HG03139 (cell line): ENCODE data around the gene PTPN20.
"Not testable (repeated sequence)": the region's sequence is repeated elsewhere in the genome, so short reads cannot be mapped to it uniquely, and the experiment has no call there.

Source experiments
- ATAC-seq: cut with Tn5 transposase; IDR thresholded peaks from one replicate; pipeline ENCODE4 v1.9.1; 2021; ENCODE audit not compliant: unreplicated experiment

Gene PTPN20

DNA sequence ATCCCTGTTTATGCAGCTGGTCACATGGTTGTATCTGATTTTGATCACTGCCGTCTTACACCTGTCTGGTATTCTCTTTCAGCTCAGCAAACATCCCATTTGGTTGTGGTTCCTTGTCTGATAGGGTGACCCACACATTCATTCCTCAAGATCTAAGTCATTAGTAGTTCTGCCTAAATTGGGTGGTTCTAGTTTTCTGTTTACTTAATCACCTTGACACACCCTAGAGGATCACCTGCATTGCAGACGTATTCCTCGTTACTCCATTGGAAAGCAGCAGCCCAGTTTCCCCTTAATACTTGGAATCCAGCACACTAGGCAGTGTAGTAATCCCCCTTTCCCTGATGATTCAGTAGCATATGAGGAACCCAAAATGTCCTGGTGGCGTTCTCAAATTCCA lies 41.3 kb downstream of the PTPN20 start:
- ATAC-seq = not testable (repeated sequence)

DNA sequence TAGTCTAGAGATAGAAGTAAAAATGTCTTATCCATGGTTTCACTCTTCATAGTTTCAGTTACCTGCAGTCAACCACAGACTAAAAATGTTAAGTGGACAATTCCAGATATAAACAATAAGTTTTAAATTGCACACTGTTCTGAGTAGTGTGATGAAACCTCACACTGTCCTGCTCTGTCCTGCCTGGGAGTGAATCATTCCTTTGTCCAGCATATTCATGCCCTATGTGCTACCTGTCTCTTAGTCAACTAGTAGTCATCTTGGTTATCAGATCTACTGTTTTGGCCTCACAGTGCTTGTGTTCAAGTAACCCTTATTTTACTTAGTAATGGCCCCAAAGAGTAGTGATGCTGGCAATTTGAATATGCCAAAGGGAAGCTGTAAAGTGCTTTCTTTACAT lies 49.5 kb downstream of the PTPN20 start:
- not testable (repeated sequence) for ATAC-seq

DNA sequence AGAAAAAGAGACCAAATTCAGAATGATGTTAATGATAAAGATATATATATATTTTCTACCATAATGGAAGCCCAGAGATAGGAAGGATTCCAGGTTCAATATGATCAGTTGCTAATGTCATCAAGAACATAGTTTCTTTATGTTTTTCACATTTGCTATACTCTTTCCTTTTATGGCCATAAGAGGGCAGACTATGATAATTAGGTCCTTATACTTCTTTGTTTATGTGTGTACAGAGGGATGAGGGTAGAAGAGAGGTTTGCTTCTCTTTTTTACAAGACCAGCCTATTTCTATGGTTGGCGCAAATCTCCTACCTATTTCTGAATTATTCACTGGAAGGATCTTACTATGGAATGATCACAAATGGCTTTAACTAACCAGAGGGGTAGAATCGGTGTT lies 52.1 kb downstream of the PTPN20 start:
- ATAC-seq = not testable (repeated sequence)

DNA sequence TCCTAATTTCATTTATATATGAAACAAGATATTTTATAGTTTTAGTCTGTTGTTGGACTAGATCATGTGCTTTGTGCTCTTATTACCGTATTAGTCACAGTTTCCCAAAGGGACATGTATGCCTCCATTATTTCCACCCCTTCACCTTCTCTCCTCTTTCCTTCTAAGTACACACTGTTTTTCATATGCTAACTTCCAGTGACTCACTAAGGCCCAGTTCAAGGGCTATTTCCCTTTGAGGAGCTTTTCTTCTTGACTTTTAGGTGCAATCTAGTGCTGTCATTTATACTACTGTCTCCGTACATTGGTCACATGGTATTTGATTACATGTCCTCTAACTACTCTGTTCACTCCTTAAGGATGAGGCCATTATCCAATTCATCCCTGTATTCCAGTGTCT lies 55.8 kb downstream of the PTPN20 start:
- not testable (repeated sequence) for ATAC-seq

- not testable (repeated sequence) for ATAC-seq
Observed at GRCh38 chr10:46980223-46980622, 69.0 kb downstream of the PTPN20 start.

GRCh38 chr10:46987233-46987924 lies 76.2 kb downstream of the PTPN20 start:
- ATAC-seq = peak; percentile 76

- no peak for ATAC-seq
Observed at GRCh38 chr10:46992803-46993561, 81.8 kb downstream of the PTPN20 start.

- no peak for ATAC-seq
Observed at GRCh38 chr10:46995234-46995633, 84.0 kb downstream of the PTPN20 start.

DNA sequence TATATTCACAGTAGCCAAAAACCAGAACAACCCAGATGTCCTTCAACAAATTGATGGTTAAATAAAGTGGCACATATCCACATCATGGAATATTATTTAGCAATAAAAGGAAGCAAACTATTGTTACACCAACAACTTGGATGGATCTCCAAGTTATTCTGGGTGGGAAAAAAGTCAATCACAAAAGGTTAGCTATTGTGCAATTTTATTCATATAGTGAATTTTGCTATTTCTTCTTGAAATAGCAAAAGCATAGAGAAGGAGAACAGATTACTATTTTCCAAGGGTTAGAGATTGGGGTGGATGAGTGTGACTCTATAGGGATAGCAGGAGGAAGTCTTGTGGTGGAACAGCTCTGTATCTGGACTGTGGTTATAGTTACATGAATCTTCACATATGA lies 87.0 kb downstream of the PTPN20 start:
- no peak for ATAC-seq

- no peak for ATAC-seq
Observed at GRCh38 chr10:46998595-46998994, 87.4 kb downstream of the PTPN20 start.

- no peak for ATAC-seq
Observed at GRCh38 chr10:46999217-46999616, 88.0 kb downstream of the PTPN20 start.

DNA sequence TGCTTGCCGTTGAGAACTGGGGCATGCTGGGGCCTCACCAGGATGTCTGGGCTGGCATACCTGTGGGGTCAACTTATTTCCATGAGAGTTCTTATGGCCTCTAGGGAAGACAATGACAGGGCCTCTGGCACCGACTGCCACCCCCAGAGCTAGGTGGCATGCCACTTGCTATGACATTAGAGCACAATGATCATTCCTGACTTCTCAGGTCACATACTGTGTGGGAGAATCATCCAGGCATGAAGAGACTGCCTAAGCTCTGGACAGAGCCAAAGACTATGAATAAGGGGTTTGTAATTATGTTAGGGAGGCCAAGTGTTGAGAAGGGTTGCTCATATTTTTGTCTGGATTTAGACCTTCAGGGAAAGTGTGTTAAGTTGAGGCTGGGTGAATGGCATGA lies 97.5 kb downstream of the PTPN20 start:
- no peak for ATAC-seq

- no peak for ATAC-seq
Observed at GRCh38 chr10:47009215-47009838, 98.1 kb downstream of the PTPN20 start.

DNA sequence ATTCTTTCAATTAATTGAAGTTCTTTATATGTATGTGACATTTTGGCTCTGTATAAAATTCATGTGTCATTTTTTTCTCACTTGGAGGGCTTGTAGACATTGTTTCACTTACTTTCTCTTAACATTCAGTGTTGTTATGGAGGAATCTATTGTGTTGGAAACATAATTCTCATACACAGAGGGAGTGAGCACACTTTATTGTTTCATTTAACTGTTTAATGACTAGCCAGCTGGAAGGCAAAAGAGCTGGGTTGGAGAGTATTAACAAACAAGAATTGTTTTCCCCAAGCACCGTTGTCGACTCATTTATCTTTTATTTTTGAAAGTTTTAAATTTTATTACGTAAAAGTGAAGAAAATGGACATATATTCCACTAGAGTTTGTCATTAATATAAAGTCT lies 98.8 kb downstream of the PTPN20 start:
- no peak for ATAC-seq

DNA sequence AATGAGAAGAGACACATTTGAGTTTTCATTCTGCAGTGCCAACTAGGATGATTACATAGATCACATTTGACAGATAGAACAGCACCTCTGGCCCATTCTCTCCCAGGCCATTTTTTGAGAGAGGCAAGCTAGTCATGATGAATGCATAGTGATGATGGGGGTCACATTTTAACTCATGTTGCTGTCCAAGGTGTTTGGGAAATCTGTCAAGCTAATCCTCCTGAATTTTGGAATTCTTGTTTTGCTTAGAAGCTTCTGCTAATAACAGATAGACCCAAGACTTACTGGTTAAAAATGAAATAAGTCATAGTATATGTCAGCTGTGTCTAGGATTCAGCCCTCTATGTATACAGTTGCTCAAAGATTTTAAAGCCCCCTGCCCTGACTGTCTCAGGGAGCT lies 101.0 kb downstream of the PTPN20 start:
- no peak for ATAC-seq

GRCh38 chr10:47013507-47014154 lies 102.4 kb downstream of the PTPN20 start:
- no peak for ATAC-seq

DNA sequence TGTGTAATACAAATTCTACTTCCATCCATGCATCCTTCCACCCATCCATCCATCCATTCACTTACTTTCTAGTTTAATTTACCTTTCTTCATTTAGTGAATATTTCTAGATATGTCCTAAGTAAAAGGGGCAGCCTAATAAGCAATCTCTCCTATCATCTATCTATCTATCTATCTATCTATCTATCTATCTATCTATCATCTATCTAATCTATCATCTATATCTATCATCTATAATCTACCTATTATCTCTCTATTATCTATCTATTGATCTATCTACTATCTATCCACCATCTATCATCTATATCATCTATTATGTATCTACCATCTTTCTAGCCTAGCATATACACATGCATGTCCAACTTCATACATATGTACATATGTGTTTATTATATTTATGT lies 104.2 kb downstream of the PTPN20 start:
- ATAC-seq = no peak

GRCh38 chr10:47016564-47016963 lies 105.3 kb downstream of the PTPN20 start:
- no peak for ATAC-seq

GRCh38 chr10:47018026-47018735 lies 107.0 kb downstream of the PTPN20 start:
- ATAC-seq = no peak

GRCh38 chr10:47019155-47020145 lies 108.2 kb downstream of the PTPN20 start:
- no peak for ATAC-seq
